Measurements from ENCODE around the gene TGFBR3.

TGFBR3 gene

DNA sequence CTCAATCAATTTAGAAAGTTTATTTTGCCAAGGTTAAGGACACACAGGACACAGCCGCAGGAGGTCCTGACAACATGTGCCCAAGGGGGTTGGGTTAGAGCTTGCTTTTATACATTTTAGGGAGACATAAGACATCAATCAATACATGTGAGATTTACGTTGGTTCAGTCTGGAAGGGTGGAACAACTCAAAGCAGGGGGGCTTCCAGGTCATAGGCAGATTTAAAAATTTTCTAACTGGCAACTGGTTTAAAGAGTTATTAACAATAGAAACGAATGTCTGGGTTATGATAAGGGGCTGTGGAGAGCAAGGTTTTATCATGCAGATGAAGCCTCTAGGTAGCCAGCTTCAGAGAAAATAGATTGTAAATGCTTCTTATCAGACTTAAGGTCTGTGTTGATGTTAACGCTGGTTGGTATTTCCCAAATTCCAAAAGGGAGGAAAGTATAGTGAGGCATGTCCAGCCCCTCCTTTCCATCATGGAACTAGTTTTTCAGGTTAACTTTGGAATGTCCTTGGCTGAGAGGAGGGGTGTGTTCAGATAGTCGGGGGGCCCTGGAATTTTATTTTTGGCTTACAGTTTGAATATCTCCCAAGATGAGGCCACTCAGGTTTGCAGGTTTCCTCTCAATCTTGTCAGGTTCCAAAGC is 31.0 kb upstream of the TGFBR3 start:
- H3K4me3 ChIP-seq (ENCODE audit: low read depth, low read length): no peak overlapping the region
- no peak for TF ChIP-seq CTCF (IDR thresholded peaks at IDR 0.05; ENCODE audit: control insufficient read depth, extremely low read depth, insufficient read depth)
- no peak for DNase-seq (ENCODE audit: low read depth)

DNA sequence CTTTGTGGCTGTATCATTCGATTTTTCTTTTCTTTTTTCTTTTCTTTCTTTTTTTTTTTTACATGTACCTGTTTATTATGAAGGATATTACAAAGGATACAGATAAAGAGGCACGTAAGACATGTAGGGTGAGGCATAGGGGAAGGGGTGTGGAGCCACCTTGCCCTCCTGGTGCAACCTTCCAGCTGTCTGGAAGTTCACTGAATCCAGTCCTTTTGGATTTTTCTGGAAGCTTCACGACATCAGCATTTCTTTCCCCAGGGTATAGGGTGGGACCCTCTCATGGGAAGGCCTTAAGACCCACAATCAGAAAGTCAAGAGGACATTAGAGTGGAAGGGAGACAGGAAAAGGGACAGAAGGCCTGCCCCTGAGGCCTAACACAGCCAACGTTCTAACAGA is 30.1 kb upstream of the TGFBR3 start:
- TF ChIP-seq CTCF (IDR thresholded peaks at IDR 0.05; ENCODE audit: control insufficient read depth, extremely low read depth, insufficient read depth): no peak
- DNase-seq (ENCODE audit: low read depth): no peak
- H3K4me3 ChIP-seq (ENCODE audit: low read depth, low read length): no peak overlapping the region

DNA sequence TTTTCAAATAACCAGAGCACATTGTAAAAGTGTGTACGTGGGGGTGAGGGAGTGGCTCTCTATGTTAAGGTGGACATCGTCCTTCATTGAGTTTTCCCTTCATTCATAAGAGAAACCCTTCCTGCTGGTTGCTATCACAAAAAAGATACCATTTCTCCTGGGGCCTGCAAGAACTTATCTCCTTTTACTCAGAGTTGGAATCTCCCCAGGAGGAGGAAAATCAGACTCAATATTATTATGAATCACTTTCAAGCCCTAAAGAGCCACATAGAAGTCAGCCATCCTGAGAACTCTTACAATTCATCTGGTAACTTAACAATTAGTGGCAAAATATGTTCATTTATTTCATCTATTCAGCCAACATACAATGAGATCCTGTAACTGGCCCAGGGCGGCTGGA is 27.1 kb upstream of the TGFBR3 start:
- no peak for DNase-seq (ENCODE audit: low read depth)
- H3K4me3 ChIP-seq (ENCODE audit: low read depth, low read length): no peak overlapping the region
- no peak for TF ChIP-seq CTCF (IDR thresholded peaks at IDR 0.05; ENCODE audit: control insufficient read depth, extremely low read depth, insufficient read depth)

GRCh38 chr1:91912266-91912665 is 26.3 kb upstream of the TGFBR3 start:
- TF ChIP-seq CTCF (IDR thresholded peaks at IDR 0.05; ENCODE audit: control insufficient read depth, extremely low read depth, insufficient read depth): no peak
- no peak for DNase-seq (ENCODE audit: low read depth)
- H3K4me3 ChIP-seq (ENCODE audit: low read depth, low read length): no peak overlapping the region

GRCh38 chr1:91901231-91901630 is 15.3 kb upstream of the TGFBR3 start:
- H3K4me3 ChIP-seq (ENCODE audit: low read depth, low read length): no peak overlapping the region
- no peak for DNase-seq (ENCODE audit: low read depth)
- no peak for TF ChIP-seq CTCF (IDR thresholded peaks at IDR 0.05; ENCODE audit: control insufficient read depth, extremely low read depth, insufficient read depth)

- DNase-seq (ENCODE audit: low read depth): no peak
Observed at GRCh38 chr1:91900562-91900961, 14.6 kb upstream of the TGFBR3 start.

More at GRCh38 chr1:91900562-91900961, 14.6 kb upstream of the TGFBR3 start:
- no peak for TF ChIP-seq CTCF (IDR thresholded peaks at IDR 0.05; ENCODE audit: control insufficient read depth, extremely low read depth, insufficient read depth)
- H3K4me3 ChIP-seq (ENCODE audit: low read depth, low read length): no peak overlapping the region

Measured in LNCaP clone FGC (cell line).